Psoas muscle (tissue), 8 donors: ENCODE measurements around the gene TRIM25. TPM values are rescaled to one million over a fixed set of nuclear protein-coding genes. Genes with fewer than 3 reads are reported as not detected.
"Not testable (repeated sequence)": the region's sequence is repeated elsewhere in the genome, so short reads cannot be mapped to it uniquely, and the experiment has no call there.

Experiments used
- ATAC-seq, 4 donors: fragments of 200-7000 bp; cut with Tn5 transposase; one replicate each; pipeline ENCODE4 v1.9.1; 2020; ENCODE audit warnings: moderate library complexity in 3 of 4, mild to moderate bottlenecking in 2 of 4
- DNase-seq, 2 donors: peaks; one replicate each; pipeline ENCODE4 v3.0.0-alpha.2; 2020
- H3K27ac ChIP-seq: fragments of 200-600 bp; one replicate; pipeline ENCODE4 v1.8.0; 2022
- H3K27me3 ChIP-seq, 3 donors: fragments of 200-600 bp in 1 of 3; one replicate each; pipeline versions ENCODE4 v1.6.1 to v1.8.0; 2013 to 2022; ENCODE audit warnings: low read length in 2 of 3, mild to moderate bottlenecking in 2 of 3, moderate library complexity in 1 of 3; ENCODE audit not compliant: insufficient read depth in 3 of 3
- H3K36me3 ChIP-seq, 2 donors: fragments of 200-600 bp in 1 of 2; one replicate each; pipeline versions ENCODE4 v1.6.1 to v1.8.0; 2013 to 2022; ENCODE audit warnings: low read depth in 1 of 2, mild to moderate bottlenecking in 1 of 2, moderate library complexity in 1 of 2; ENCODE audit not compliant: insufficient read depth in 1 of 2
- H3K4me1 ChIP-seq: fragments of 200-600 bp; one replicate; pipeline ENCODE4 v1.8.0; 2022
- H3K4me3 ChIP-seq: fragments of 200-600 bp; one replicate; pipeline ENCODE4 v1.8.0; 2022; ENCODE audit warnings: mild to moderate bottlenecking
- H3K9me3 ChIP-seq: fragments of 200-600 bp; one replicate; pipeline ENCODE4 v1.8.0; 2022
- WGBS, 3 donors: extraction: QIAGEN DNeasy Blood & Tissue Kit; methylation state at CpG; one replicate each; pipeline versions ENCODE4 v1.1.6 to v1.1.7; 2013; 5-methylcytosine and 5-hydroxymethylcytosine counted together
- intact Hi-C, 2 donors: fragments of 100-400 bp; cut with DNase I; formaldehyde crosslinking; loops; one replicate each; pipeline versions ENCODE4 v1.11.0 to v1.14.2; 2022
- polyA plus RNA-seq, 3 donors: library from polyadenylated mRNA; stranded (reverse); fragments of 200-250 nt; gene quantifications; one replicate each; pipeline ENCODE4 v1.2.3, GENCODE V29; 2013
- total RNA-seq, 4 donors: library from RNA; stranded (reverse); fragmentation: NEBNext Ultra II Directional in 2 of 4; extraction: Animal tissue kit (Norgen Biotek cat#: 25700) in 2 of 4; gene quantifications; one replicate each; pipeline versions ENCODE4 v1.2.1 to v1.2.4, GENCODE V29; 2021 to 2023
- TF ChIP-seq, protein P1 (sequence below): fragments of 200-600 bp; IDR thresholded peaks from one replicate; pipeline ENCODE4 v1.8.0; 2022; ENCODE audit warnings: antibody characterized with exemption
- donor health status: healthy with polysubstance abuse.
- donor health status: DM: no; HTN: no; CAD: no; lungs with moderate emphysema.
- donor health status: Bipolar disorder and iron deficiency.
- donor health status: healthy.
- donor health status: DM: yes; HTN: yes; CAD: no.
- donor health status: DM: no; HTN: no; CAD: no.
- donor health status: DM: no; HTN: no; CAD: no.
- donor health status: DM: yes; HTN: yes; CAD: no.

The TRIM25 gene
- total and polyA plus RNA-seq, 7 donors = 5.1 to 20.0 (median 12.4) TPM

DNA sequence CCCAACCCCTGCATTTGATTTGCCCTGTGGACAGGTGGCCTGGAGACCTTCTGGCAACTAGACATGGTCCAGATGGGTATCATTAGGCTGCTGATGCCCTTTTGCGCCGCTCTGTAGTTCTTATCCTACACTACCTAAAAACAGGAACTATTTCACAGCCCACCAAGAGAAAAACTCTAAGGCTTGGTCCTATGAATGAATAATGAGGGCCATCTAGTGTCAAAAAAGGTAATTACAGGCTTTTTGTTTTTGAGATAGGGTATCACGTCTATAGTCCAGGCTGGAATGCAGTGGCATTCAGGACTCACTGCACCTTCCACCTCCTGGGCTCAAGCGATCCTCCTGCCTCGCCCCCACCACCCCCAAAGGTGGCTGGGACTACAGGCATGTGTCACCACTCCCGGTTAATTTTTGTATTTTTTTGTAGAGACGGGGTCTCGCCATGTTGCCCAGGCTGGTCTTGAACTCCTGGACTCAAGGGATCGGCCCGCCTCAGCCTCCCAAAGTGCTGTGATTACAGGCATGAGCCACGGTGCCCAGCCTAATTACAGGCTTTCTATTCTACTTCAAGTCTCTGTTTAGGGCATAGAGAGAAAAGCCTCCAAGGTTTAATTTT lies 26.1 kb upstream of the TRIM25 start:
- 55 to 60% (median 57%) methylated on average over 11 of the region's 11 CpGs for WGBS, 3 donors
- Histone ChIP-seq H3K9me3 (no peaks in the 10 kb centered on the region), H3K4me1 (no peaks in the 10 kb centered on the region), H3K4me3 (no peak overlapping the region), H3K36me3 (peaks cover 12 to 91% of the 10 kb centered on the region in 2 donors), H3K27me3 (no peaks in the 10 kb centered on the region), H3K27ac (no peak overlapping the region)
- intact Hi-C loops = loop anchor here (1.0 to 5.0 kb wide), 4 partner anchors 33 to 121 kb away; no protein-coding TSS in a partner anchor
- DNase-seq = no peak
- TF ChIP-seq, protein P1, sequence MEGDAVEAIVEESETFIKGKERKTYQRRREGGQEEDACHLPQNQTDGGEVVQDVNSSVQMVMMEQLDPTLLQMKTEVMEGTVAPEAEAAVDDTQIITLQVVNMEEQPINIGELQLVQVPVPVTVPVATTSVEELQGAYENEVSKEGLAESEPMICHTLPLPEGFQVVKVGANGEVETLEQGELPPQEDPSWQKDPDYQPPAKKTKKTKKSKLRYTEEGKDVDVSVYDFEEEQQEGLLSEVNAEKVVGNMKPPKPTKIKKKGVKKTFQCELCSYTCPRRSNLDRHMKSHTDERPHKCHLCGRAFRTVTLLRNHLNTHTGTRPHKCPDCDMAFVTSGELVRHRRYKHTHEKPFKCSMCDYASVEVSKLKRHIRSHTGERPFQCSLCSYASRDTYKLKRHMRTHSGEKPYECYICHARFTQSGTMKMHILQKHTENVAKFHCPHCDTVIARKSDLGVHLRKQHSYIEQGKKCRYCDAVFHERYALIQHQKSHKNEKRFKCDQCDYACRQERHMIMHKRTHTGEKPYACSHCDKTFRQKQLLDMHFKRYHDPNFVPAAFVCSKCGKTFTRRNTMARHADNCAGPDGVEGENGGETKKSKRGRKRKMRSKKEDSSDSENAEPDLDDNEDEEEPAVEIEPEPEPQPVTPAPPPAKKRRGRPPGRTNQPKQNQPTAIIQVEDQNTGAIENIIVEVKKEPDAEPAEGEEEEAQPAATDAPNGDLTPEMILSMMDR = peak; percentile 68
- peak; percentile 25 to 82 (median 62) for ATAC-seq

DNA sequence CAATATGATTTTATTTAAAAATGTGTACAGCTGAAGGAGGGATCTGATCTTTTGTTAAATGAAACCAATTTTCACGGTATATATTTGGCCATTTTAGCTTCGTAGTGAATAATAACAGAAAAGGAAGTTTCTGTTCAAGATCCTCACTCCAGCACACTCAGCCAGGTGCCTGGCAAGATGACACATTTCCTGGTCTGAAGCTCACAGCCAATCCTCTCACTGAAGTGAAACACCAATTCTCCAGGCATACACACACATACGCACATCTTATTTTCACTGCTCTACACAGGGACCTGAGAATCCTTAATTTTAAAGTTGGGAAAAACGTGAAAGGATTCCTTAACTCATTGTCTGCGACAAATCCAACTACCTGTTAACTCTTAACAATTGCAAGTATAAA lies 24.4 kb upstream of the TRIM25 start:
- ATAC-seq, H3K4me1 ChIP-seq, DNase-seq, H3K4me3 ChIP-seq, H3K9me3 ChIP-seq, H3K27me3 ChIP-seq: not testable (repeated sequence)
- 73 to 78% (median 74%) methylated on average over 5 of the region's 5 CpGs for WGBS, 3 donors
- Histone ChIP-seq H3K27ac (peak overlapping the region; percentile 41), H3K36me3 (peaks cover 7 to 91% of the 10 kb centered on the region in 2 donors)
- intact Hi-C loops = loop anchor here in 1 of 2 donors (5.0 kb wide), 1 partner anchor 46 kb away; no protein-coding TSS in a partner anchor

DNA sequence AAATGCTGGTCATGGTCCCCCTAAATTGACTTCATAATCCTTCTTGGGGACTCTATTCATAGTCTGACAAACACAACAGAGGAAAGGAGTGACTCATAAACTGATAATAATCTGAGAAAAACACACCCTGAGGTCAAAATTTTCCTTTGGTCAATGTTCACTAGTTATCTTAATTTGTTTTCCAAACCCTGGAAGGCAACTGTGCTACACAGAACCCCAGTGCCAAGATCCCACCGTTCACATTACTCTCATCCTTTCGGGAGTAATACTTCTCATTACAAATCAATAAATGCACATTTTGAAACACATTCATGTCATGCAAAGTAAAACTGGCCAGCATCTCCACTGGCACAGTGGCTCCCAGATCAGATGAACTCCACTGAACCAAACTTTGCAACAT lies 23.8 kb upstream of the TRIM25 start:
- WGBS, 3 donors = 64 to 77% (median 77%) methylated on average over 2 of the region's 2 CpGs
- TF ChIP-seq, protein P1 = no peak
- Histone ChIP-seq H3K9me3 (no peaks in the 10 kb centered on the region), H3K4me3 (no peak overlapping the region), H3K27ac (peak overlapping the region; percentile 41), H3K27me3 (no peaks in the 10 kb centered on the region), H3K36me3 (peaks cover 7 to 91% of the 10 kb centered on the region in 2 donors), H3K4me1 (no peaks in the 10 kb centered on the region)
- DNase-seq (no peak), ATAC-seq (no peak)
- intact Hi-C loops = loop anchor here in 1 of 2 donors (5.0 kb wide), 1 partner anchor 45 kb away; no protein-coding TSS in a partner anchor

GRCh38 chr17:56936697-56937322 lies 23.0 kb upstream of the TRIM25 start:
- Histone ChIP-seq H3K9me3 (no peaks in the 10 kb centered on the region), H3K4me1 (no peaks in the 10 kb centered on the region), H3K36me3 (peaks cover 7 to 83% of the 10 kb centered on the region in 2 donors), H3K27ac (no peak overlapping the region), H3K27me3 (no peaks in the 10 kb centered on the region), H3K4me3 (no peak overlapping the region)
- intact Hi-C loops = loop anchor here in 1 of 2 donors (5.0 kb wide), 1 partner anchor 45 kb away; no protein-coding TSS in a partner anchor
- DNase-seq = no peak
- TF ChIP-seq, protein P1 = no peak
- no peak for ATAC-seq
- 59 to 72% (median 67%) methylated on average over 6 of the region's 6 CpGs for WGBS, 3 donors

GRCh38 chr17:56935461-56935860 lies 21.6 kb upstream of the TRIM25 start:
- Histone ChIP-seq H3K27ac (no peak overlapping the region), H3K9me3 (no peaks in the 10 kb centered on the region), H3K27me3 (no peaks in the 10 kb centered on the region), H3K4me3 (no peak overlapping the region), H3K36me3 (peaks cover 7 to 69% of the 10 kb centered on the region in 2 donors), H3K4me1 (no peaks in the 10 kb centered on the region)
- TF ChIP-seq, protein P1 = no peak
- ATAC-seq (no peak), DNase-seq (no peak)
- 89 to 97% (median 92%) methylated on average over 3 of the region's 3 CpGs for WGBS, 3 donors
- intact Hi-C loops = loop anchor here in 1 of 2 donors (5.0 kb wide), 1 partner anchor 43 kb away; no protein-coding TSS in a partner anchor
